Ovary (tissue), 9 donors: ENCODE data around the gene UNC5C. TPM values are rescaled to one million over a fixed set of nuclear protein-coding genes. Genes with fewer than 3 reads are reported as not detected.

Experiments
- DNase-seq, 5 donors: peaks; one replicate each; pipeline ENCODE4 v3.0.0-alpha.2; 2019 to 2020
- H3K27ac ChIP-seq, 2 donors: fragments of 200-600 bp; one replicate each; pipeline versions ENCODE4 v1.5.1 to v1.8.0; 2019 to 2022
- H3K27me3 ChIP-seq: fragments of 200-600 bp; one replicate; pipeline ENCODE4 v1.8.0; 2022
- H3K36me3 ChIP-seq: fragments of 200-600 bp; sonication (generic); one replicate; pipeline ENCODE4 v1.5.1; 2019
- H3K4me1 ChIP-seq: one replicate; pipeline ENCODE4 v1.8.1; 2013; ENCODE audit warnings: mild to moderate bottlenecking, moderate library complexity; ENCODE audit not compliant: insufficient read depth
- H3K4me3 ChIP-seq: fragments of 200-600 bp; sonication (generic); one replicate; pipeline ENCODE4 v1.5.1; 2017
- H3K9me3 ChIP-seq, 2 donors: fragments of 200-600 bp in 1 of 2; sonication (generic) in 1 of 2; one replicate each; pipeline versions ENCODE4 v1.5.1 to v1.8.1; 2013 to 2019; ENCODE audit warnings: mild to moderate bottlenecking in 1 of 2, moderate library complexity in 1 of 2
- CTCF ChIP-seq, 3 donors: fragments of 450-650 bp in 2 of 3; fragments of 200-600 bp in 1 of 3; IDR thresholded peaks; one replicate each; pipeline versions ENCODE4 v1.5.1 to v1.8.0; 2016 to 2022; ENCODE audit warnings: antibody characterized with exemption in 3 of 3, mild to moderate bottlenecking in 1 of 3
- EP300 ChIP-seq: sonication (generic); formaldehyde crosslinking; IDR thresholded peaks from one replicate; pipeline ENCODE4 v1.6.1; 2017; ENCODE audit warnings: antibody characterized with exemption
- POLR2A ChIP-seq: fragments of 450-650 bp; IDR thresholded peaks from one replicate; pipeline ENCODE4 v1.6.1; 2017; ENCODE audit warnings: antibody characterized with exemption, mild to moderate bottlenecking, moderate library complexity
- WGBS, 3 donors: extraction: QIAGEN DNeasy Blood & Tissue Kit in 1 of 3; methylation state at CpG; one replicate each; pipeline versions ENCODE4 v1.1.5 to v1.1.7; 2013 to 2017; 5-methylcytosine and 5-hydroxymethylcytosine counted together
- intact Hi-C, 4 donors: fragments of 100-400 bp; cut with DNase I; formaldehyde crosslinking; loops; one replicate each; pipeline versions ENCODE4 v1.11.0 to v1.15.1; 2022 to 2023
- polyA plus RNA-seq, 2 donors: library from polyadenylated mRNA; stranded (reverse); fragments of 200-250 nt in 1 of 2; fragments of 350-450 nt in 1 of 2; fragmentation: Illumina TruSeq in 1 of 2; extraction: RNeasy Lipid Tissue Mini Kit (QIAGEN cat#74804) in 1 of 2; gene quantifications; one replicate each; pipeline ENCODE4 v1.2.3, GENCODE V29; 2013 to 2014
- total RNA-seq, 7 donors: library from RNA; depleted of rRNA in 2 of 7; stranded (reverse); fragments of >200 nt in 2 of 7; fragmentation: NEBNext Ultra II Directional in 3 of 7; extraction: Animal tissue kit (Norgen Biotek cat#: 25700) in 3 of 7; gene quantifications; one replicate each; pipeline versions ENCODE4 v1.1.0 to v1.2.4, GENCODE V29; 2016 to 2023
- donor health status: DM: no; HTN: no; CAD: no; lungs with moderate emphysema.
- donor health status: DM: no; HTN: no; CAD: no.
- donor health status: Bipolar disorder and iron deficiency.
- donor health status: DM: yes; HTN: yes; CAD: no.
- donor health status: DM: no; HTN: no; CAD: no.
- donor health status: DM: yes; HTN: yes; CAD: no.

Gene UNC5C
- total and polyA plus RNA-seq, 9 donors = 1.8 to 9.4 (median 3.9) TPM

- Histone ChIP-seq H3K4me3 (no peak overlapping the region), H3K36me3 (no peaks in the 10 kb centered on the region), H3K4me1 (no peaks in the 10 kb centered on the region), H3K9me3 (no peaks in the 10 kb centered on the region), H3K27me3 (no peaks in the 10 kb centered on the region), H3K27ac (no peak overlapping the region)
- DNase-seq = no peak
- intact Hi-C loops = no loop called here
- TF ChIP-seq POLR2A (no peak), CTCF (IDR thresholded peaks at IDR 0.05) (no peak), EP300 (no peak)
- 93% methylated on average over 1 of the region's 1 CpG for WGBS, 3 donors
Observed at GRCh38 chr4:95348418-95348817, 200.4 kb downstream of the UNC5C start.

GRCh38 chr4:95343235-95343634 is 205.5 kb downstream of the UNC5C start:
- WGBS, 3 donors = 86 to 93% (median 89%) methylated on average over 1 of the region's 1 CpG
- Histone ChIP-seq H3K27me3 (no peaks in the 10 kb centered on the region), H3K9me3 (no peaks in the 10 kb centered on the region), H3K27ac (no peak overlapping the region), H3K4me1 (no peaks in the 10 kb centered on the region), H3K4me3 (no peak overlapping the region), H3K36me3 (no peaks in the 10 kb centered on the region)
- TF ChIP-seq POLR2A = no peak
- no peak for TF ChIP-seq CTCF (IDR thresholded peaks at IDR 0.05)
- no peak for TF ChIP-seq EP300
- DNase-seq = no peak
- intact Hi-C loops = no loop called here

GRCh38 chr4:95340191-95340590 is 208.6 kb downstream of the UNC5C start:
- Histone ChIP-seq H3K27me3 (no peaks in the 10 kb centered on the region), H3K27ac (no peak overlapping the region), H3K4me3 (no peak overlapping the region), H3K4me1 (no peaks in the 10 kb centered on the region), H3K36me3 (no peaks in the 10 kb centered on the region), H3K9me3 (no peaks in the 10 kb centered on the region)
- TF ChIP-seq POLR2A (no peak), CTCF (IDR thresholded peaks at IDR 0.05) (no peak), EP300 (no peak)
- intact Hi-C loops = no loop called here
- no peak for DNase-seq

GRCh38 chr4:95325665-95326064 is 223.1 kb downstream of the UNC5C start:
- no peak for DNase-seq
- 91 to 96% (median 95%) methylated on average over 1 of the region's 1 CpG for WGBS, 3 donors
- H3K27me3 ChIP-seq = no peaks in the 10 kb centered on the region
- no peaks in the 10 kb centered on the region for H3K4me1 ChIP-seq
- H3K36me3 ChIP-seq = no peaks in the 10 kb centered on the region
- H3K9me3 ChIP-seq = no peaks in the 10 kb centered on the region
- TF ChIP-seq EP300 = no peak
- no peak for TF ChIP-seq CTCF (IDR thresholded peaks at IDR 0.05)
- TF ChIP-seq POLR2A = no peak
- no peak overlapping the region for H3K27ac ChIP-seq
- no peak overlapping the region for H3K4me3 ChIP-seq
- intact Hi-C loops = no loop called here

- 77 to 97% (median 96%) methylated on average over 3 of the region's 3 CpGs for WGBS, 3 donors
- DNase-seq = no peak
- intact Hi-C loops = no loop called here
- Histone ChIP-seq H3K27me3 (no peaks in the 10 kb centered on the region), H3K36me3 (no peaks in the 10 kb centered on the region), H3K4me3 (no peak overlapping the region), H3K27ac (no peak overlapping the region), H3K4me1 (no peaks in the 10 kb centered on the region), H3K9me3 (no peaks in the 10 kb centered on the region)
- no peak for TF ChIP-seq EP300
- TF ChIP-seq POLR2A = no peak
- TF ChIP-seq CTCF (IDR thresholded peaks at IDR 0.05) = no peak
Observed at GRCh38 chr4:95319169-95319568, 229.6 kb downstream of the UNC5C start.
